Fibroblast of skin of left quadriceps (primary cell): Measurements from ENCODE around the gene IGF2.
"Not testable (repeated sequence)": the region's sequence is repeated elsewhere in the genome, so short reads cannot be mapped to it uniquely, and the experiment has no call there.

Experiments
- DNase-seq, 2 experiments: peaks; one replicate each; pipeline ENCODE4 v3.0.0-alpha.2; 2013; ENCODE audit warnings: low read depth in 2 of 2

IGF2 gene

GRCh38 chr11:2136209-2136951 lies 2.8 kb downstream of the IGF2 start:
- DNase-seq = no peak

GRCh38 chr11:2135648-2136201 lies 3.5 kb downstream of the IGF2 start:
- DNase-seq = no peak

DNA sequence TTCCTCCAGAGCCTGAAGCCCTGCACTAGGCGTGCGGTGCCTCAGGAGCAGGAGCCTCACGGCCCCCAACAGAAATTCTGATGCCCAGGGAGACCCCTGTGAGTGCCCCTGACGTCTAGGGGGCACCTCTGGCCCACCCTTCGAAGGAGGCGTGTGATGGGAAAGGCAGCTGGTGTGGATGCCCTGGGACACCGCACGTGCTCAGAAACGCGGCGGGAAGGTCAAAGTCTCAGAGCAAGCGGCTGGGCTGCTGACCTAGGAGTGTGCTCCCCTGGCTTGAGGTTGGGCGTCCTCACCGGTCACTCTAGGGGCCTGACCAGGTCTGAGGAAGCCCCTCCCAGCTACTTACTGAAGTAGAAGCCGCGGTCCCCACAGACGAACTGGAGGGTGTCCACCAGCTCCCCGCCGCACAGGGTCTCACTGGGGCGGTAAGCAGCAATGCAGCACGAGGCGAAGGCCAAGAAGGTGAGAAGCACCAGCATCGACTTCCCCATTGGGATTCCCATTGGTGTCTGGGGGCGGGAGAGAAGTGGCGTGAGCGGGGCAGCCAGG lies 4.1 kb downstream of the IGF2 start:
- DNase-seq = no peak

DNA sequence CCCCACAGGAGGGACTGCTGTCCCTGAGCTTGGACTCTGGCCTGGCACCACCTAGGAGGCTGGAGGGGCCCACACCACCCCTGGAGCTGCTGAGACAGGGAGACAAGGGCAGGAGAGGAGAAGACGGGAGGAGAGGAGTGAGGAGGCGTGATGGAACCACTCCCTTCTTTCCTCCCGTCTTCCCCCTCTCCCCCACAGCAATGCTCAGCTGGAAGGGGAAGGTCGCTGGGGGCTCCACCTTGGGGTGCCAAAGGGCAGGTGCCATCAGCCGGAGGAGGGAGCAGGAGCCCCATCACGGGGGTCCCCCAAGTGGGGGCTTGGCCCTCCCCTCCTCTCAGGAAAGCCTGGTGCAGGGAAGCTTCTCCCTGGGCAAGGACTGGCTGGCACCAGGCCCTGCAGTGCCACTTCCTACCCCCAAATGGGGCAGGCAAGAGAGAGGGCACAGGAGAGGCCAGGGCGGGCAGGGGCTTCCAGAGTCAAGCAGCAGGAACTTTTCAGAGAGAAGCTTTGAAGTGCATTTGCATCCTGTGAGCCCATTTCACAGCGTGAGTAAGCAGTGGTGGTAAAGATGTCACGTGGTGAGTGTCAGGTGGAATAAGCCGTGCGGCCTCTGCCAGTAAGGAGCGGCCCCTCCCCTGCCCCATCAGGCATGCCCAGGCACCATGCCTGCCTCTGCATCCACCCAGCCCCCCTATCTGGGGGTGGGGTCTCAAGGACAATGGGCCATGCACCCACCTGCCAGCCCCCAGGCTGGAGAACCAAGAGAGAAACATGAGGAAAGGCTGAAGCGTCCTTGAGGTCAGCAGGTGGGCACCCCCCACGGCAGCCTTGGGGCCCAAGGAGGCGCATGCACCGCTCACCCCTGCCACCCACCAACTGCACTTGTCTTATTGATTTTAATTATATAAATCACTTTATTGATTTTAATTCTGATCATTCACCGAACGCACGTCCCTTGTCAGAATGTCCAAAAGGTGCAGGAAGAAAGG lies 4.9 kb downstream of the IGF2 start:
- DNase-seq = no peak

DNA sequence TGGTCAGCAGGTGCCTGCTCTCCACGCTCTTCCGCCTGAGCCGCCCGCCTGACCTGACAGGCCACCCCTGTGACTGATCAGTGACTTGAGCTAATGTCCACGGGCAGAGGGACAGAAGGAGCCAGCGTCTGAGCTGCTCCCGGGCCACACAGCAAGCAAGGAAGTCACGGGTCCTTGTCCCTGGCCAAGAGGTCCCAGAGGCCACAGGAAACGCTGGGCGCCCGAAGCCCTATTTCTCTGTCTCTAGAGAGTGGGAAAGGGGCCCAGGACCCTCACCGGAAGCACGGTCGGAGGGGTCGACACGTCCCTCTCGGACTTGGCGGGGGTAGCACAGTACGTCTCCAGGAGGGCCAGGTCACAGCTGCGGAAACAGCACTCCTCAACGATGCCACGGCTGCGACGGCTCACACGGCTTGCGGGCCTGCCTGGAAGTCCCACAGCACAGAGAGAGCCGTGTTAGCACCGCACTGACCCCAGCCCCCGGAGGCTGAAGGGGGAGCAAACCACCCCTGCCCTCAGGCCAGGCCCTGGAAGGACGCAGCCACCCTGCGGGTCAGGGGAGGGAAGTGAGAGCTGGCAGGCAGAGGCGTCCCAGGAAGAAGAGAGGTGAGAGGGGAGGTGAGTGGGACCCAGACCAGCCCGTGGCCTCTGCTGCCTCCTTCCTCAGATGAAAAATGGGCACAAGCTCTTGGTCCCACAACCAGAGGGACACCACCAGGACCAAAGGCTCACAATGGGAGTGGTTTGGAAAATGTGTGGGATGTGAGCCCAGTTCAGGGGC lies 5.8 kb downstream of the IGF2 start:
- no peak for DNase-seq

DNA sequence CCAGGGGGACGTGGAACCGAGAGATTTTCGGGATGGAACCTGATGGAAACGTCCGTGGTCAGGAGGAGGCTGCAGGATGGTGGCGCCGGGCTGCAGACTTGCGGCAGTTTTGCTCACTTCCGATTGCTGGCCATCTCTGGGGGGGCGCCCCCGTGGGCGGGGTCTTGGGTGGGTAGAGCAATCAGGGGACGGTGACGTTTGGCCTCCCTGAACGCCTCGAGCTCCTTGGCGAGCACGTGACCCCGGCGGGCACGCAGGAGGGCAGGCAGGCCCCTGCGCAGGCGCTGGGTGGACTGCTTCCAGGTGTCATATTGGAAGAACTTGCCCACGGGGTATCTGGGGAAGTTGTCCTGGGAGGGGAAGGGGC lies 6.3 kb downstream of the IGF2 start:
- no peak for DNase-seq

- DNase-seq = no peak
Measured at GRCh38 chr11:2132246-2132645, 6.9 kb downstream of the IGF2 start.

DNA sequence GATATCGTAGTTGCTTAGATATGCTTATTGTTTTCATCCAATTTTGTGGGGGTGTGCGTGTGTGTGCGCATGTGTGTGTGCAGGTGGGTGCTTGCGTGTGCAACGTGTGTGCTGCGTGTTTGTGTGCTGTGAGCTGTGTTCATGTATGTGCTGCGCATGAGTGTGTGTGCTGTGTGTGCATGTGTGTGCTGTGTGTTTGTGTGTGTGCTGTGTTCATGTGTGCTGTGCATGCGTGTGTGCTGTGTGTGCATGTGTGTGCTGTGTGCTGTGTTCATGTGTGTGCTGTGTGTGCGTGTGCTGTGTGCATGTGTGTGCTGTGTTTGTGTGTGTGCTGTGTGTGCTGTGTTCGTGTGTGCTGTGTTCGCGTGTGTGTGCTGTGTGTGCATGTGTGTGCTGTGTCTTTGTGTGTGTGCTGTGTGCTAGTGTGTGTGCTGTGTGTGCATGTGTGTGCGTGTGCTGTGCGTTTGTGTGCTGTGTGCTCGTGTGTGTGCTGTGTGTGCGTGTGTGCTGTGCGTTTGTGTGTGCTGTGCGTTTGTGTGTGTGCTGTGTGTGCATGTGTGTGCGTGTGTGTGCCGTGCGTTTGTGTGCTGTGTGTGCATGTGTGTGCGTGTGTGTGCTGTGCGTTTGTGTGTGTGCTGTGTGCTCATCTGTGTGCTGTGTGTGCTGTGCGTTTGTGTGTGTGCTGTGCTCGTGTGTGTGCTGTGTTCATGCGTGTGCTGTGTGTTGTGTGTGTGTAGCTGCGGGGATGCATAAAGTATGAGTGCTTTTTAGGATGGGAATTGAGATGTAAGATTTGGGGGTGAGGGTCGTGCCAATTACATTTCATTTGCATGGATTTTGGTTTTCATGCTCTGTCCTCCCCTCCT lies 7.6 kb downstream of the IGF2 start:
- DNase-seq = no peak

DNA sequence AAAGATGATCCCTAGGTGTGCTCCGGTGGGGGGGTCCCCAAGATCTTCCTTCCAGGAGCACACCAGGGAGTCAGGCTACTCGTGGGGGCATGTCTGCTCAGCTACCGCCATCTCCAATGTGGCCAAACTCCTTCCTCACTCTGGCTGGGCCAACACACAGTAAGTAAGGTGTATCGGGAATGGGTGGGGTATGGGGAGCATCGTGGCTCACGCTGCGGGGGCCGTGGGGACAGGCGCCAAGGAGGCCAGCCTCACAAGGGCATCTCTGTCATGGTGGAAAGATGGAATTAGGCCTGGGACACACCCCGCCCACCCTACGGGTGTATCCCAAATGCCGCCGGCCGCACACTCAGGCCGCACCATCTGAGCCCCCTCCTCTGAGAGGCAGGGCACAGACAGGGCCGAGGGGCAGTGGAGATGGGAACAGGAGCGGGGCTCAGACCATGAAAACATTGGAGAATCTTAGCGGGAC lies 8.3 kb downstream of the IGF2 start:
- no peak for DNase-seq

- no peak for DNase-seq
Measured at GRCh38 chr11:2129699-2130366, 9.4 kb downstream of the IGF2 start.

- DNase-seq = no peak
Measured at GRCh38 chr11:2129308-2129698, 9.9 kb downstream of the IGF2 start.

- no peak for DNase-seq
Measured at GRCh38 chr11:2128511-2129307, 10.5 kb downstream of the IGF2 start.

- no peak for DNase-seq
Measured at GRCh38 chr11:2128130-2128510, 11.1 kb downstream of the IGF2 start.

- no peak for DNase-seq
Measured at GRCh38 chr11:2127482-2128129, 11.6 kb downstream of the IGF2 start.

DNA sequence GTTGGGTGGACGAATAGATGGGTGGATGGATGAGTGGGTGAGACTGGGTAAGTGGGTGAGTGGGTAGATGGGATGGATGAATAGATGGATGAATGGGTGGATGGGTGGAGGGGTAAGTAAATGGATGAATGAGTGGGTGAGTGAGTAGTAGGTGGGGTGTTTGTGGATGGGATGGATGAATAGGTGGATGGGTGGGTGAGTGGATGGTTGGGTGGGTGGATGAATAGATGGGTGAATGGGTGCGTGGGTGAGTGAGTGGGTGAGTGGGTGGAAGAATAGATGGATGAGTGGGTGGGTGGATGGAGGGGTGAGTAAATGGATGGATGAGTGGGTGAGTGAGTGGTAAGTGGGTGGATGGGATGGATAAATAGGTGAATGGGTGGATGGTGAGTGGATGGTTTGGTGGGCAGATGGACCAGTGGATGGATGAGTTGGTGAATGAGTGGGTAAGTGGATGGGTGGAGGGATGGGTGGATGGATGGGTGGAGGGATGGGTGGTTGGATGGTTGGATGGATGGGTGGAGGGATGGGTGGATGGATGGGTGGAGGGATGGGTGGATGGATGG lies 12.6 kb downstream of the IGF2 start:
- DNase-seq = no peak

- not testable (repeated sequence) for DNase-seq
Measured at GRCh38 chr11:2124736-2125484, 14.3 kb downstream of the IGF2 start.

- DNase-seq = no peak
Measured at GRCh38 chr11:2123628-2123960, 15.6 kb downstream of the IGF2 start.
